K562 (cell line): ENCODE measurements around the gene MARCHF3. TPM values are rescaled to one million over a fixed set of nuclear protein-coding genes. Genes with fewer than 3 reads are reported as not detected.

Experiments
- ATAC-seq: fragments of 200-7000 bp; cut with Tn5 transposase; 3 replicates; pipeline ENCODE4 v1.9.1; 2020; ENCODE audit warnings: moderate library complexity
- BruUV-seq: library from RNA; stranded (reverse); fragments of 400-500 nt; replicated peaks from 2 replicates; lab custom pipeline; 2021; lab: Mats Ljungman, UMichigan
- CTCF ChIA-PET: fragments of 300-600 bp; formaldehyde crosslinking; extraction: SDS; loops from one replicate; lab custom pipeline; 2021; ENCODE audit warnings: low intra/inter-chr PET ratio; lab: Yijun Ruan, JAX
- POLR2A ChIA-PET: fragments of 300-600, 350-650 bp; sonication (Branson Sonifier 250); formaldehyde crosslinking; extraction: SDS; loops from one replicate; lab custom pipeline; 2021; ENCODE audit warnings: antibody characterized with exemption, inconsistent platforms; lab: Yijun Ruan, JAX
- DNase-seq, 4 experiments: peaks; one replicate each; pipeline versions ENCODE4 v3.0.0 to v3.0.0-alpha.2; 2011 to 2018; ENCODE audit warnings: low spot score in 3 of 4, mixed read lengths in 3 of 4; ENCODE audit errors: extremely low read depth in 1 of 4
- FAIRE-seq: peaks from 2 replicates; lab custom pipeline; 2011; peaks lifted over from hg19 to GRCh38; lab: Jason Lieb, UNC
- H2AFZ ChIP-seq: 2 replicates; pipeline ENCODE4 v1.6.0; 2011; ENCODE audit warnings: low read depth, low read length, control low read depth, inconsistent platforms
- H3K27ac ChIP-seq: fragments of 200-600 bp; 3 replicates; pipeline ENCODE4 v1.8.0; 2011; ENCODE audit warnings: low read depth, mild to moderate bottlenecking, control low read depth, inconsistent platforms, low read length, moderate library complexity, mixed read lengths; ENCODE audit errors: extremely low read depth
- H3K27me3 ChIP-seq, 2 experiments: fragments of 300-600 bp in 1 of 2; 2 replicates in 1 of 2; 3 replicates in 1 of 2; pipeline versions ENCODE4 v1.6.0 to v1.8.0; 2011; ENCODE audit warnings: inconsistent platforms in 2 of 2, low read length in 2 of 2, mild to moderate bottlenecking in 1 of 2, mixed read lengths in 1 of 2, moderate library complexity in 1 of 2; ENCODE audit not compliant: control insufficient read depth in 2 of 2, insufficient read depth in 2 of 2
- H3K36me3 ChIP-seq: fragments of 300-600 bp; 3 replicates; pipeline ENCODE4 v1.8.0; 2011; ENCODE audit warnings: mild to moderate bottlenecking, low read length, inconsistent platforms; ENCODE audit not compliant: control insufficient read depth, insufficient read depth
- H3K4me1 ChIP-seq, 2 experiments: fragments of 200-600 bp in 1 of 2; replicated peaks in 1 of 2; 2 replicates in 1 of 2; 3 replicates in 1 of 2; pipeline versions ENCODE4 v1.5.1 to v1.8.0; 2011; ENCODE audit warnings: inconsistent platforms in 2 of 2, low read length in 2 of 2, mild to moderate bottlenecking in 1 of 2, mixed read lengths in 1 of 2, moderate library complexity in 1 of 2; ENCODE audit not compliant: control insufficient read depth in 2 of 2, insufficient read depth in 2 of 2
- H3K4me2 ChIP-seq: 2 replicates; pipeline ENCODE4 v1.6.1; 2011; ENCODE audit warnings: low read length, control low read depth, inconsistent platforms, mixed read lengths; ENCODE audit not compliant: insufficient read depth
- H3K4me3 ChIP-seq: fragments of 200-600 bp; sonication (generic), shearing (Covaris generic); 2 replicates; pipeline ENCODE4 v1.5.1; 2016; ENCODE audit warnings: control low read depth, inconsistent platforms
- H3K79me2 ChIP-seq: fragments of 200-600 bp; 3 replicates; pipeline ENCODE4 v1.8.0; 2011; ENCODE audit warnings: low read length, inconsistent platforms; ENCODE audit not compliant: control insufficient read depth, insufficient read depth
- H3K9ac ChIP-seq, 2 experiments: 2 replicates each; pipeline versions ENCODE4 v1.6.0 to v1.6.1; 2011; ENCODE audit warnings: low read depth in 2 of 2, low read length in 2 of 2, control low read depth in 1 of 2, inconsistent platforms in 1 of 2, mild to moderate bottlenecking in 1 of 2, mixed read lengths in 1 of 2; ENCODE audit not compliant: insufficient read depth in 1 of 2
- H3K9me1 ChIP-seq: one replicate; pipeline ENCODE4 v1.6.0; 2011; ENCODE audit warnings: inconsistent platforms, mild to moderate bottlenecking, low read length, moderate library complexity; ENCODE audit not compliant: control insufficient read depth, insufficient read depth
- H3K9me3 ChIP-seq: replicated peaks from 2 replicates; pipeline ENCODE4 v1.5.1; 2011; ENCODE audit warnings: low read depth, low read length, inconsistent platforms; ENCODE audit not compliant: control insufficient read depth, insufficient read depth
- H4K20me1 ChIP-seq: replicated peaks from 2 replicates; pipeline ENCODE4 v1.6.1; 2011; ENCODE audit warnings: low read length, inconsistent platforms, mixed read lengths; ENCODE audit not compliant: control insufficient read depth, insufficient read depth
- EP400 ChIP-seq: fragments of 450-650 bp; IDR thresholded peaks from 2 replicates; pipeline ENCODE4 v1.6.1; 2017; ENCODE audit warnings: antibody characterized with exemption, mild to moderate bottlenecking, moderate library complexity
- THRAP3 ChIP-seq: fragments of 450-650 bp; IDR thresholded peaks from 2 replicates; pipeline ENCODE4 v1.6.1; 2016; ENCODE audit warnings: mild to moderate bottlenecking, inconsistent platforms, borderline replicate concordance
- ZBTB40 ChIP-seq, 2 experiments: fragments of 450-650 bp in 1 of 2; sonication (generic) in 1 of 2; formaldehyde crosslinking in 1 of 2; IDR thresholded peaks; 2 replicates each; pipeline versions ENCODE4 v1.7.1 to v1.9.0; 2016 to 2022; ENCODE audit warnings: inconsistent platforms in 1 of 2, mild to moderate bottlenecking in 1 of 2, missing genetic modification reagents in 1 of 2
- ZBTB7A ChIP-seq: IDR thresholded peaks from 2 replicates; pipeline ENCODE4 v1.6.1; 2011; ENCODE audit warnings: low read depth, mild to moderate bottlenecking, low read length, moderate library complexity, borderline replicate concordance; ENCODE audit not compliant: control insufficient read depth
- ZNF395 ChIP-seq: fragments of 200-800 bp; sonication (Bioruptor generic); IDR thresholded peaks from 2 replicates; pipeline ENCODE4 v1.6.1; 2017; ENCODE audit warnings: missing genetic modification characterization, missing compliant biosample characterization
- ZNF589 ChIP-seq: fragments of 200-800 bp; sonication (Bioruptor generic); IDR thresholded peaks from 2 replicates; pipeline ENCODE4 v1.6.1; 2016; ENCODE audit warnings: low read depth, missing genetic modification characterization, missing compliant biosample characterization
- WGBS: fragments of 100-300 bp; shearing (Covaris generic); methylation state at CpG from one replicate; pipeline ENCODE4 v1.1.6; 2016; ENCODE audit warnings: low coverage, mixed read lengths; ENCODE audit not compliant: insufficient coverage; ENCODE audit errors: missing lambda C conversion rate; 5-methylcytosine and 5-hydroxymethylcytosine counted together
- in situ Hi-C: fragments of 300-500 bp; cut with MboI; formaldehyde crosslinking; loops from 4 replicates; pipeline ENCODE4 v1.15.0; 2018; ENCODE audit warnings: inconsistent platforms, mixed read lengths
- intact Hi-C: fragments of 100-400 bp; cut with micrococcal nuclease; formaldehyde crosslinking; loops from 2 replicates; pipeline ENCODE4 v1.14.2; 2022
- polyA plus RNA-seq, 8 experiments: library from polyadenylated mRNA; depleted of rRNA in 4 of 8; stranded (reverse) in 5 of 8; unstranded in 3 of 8; fragments of >200 nt; fragmentation: Nextera tagmentation in 2 of 8; fragmentation: Illumina TruSeq in 1 of 8; extraction: Ambion mirVana in 2 of 8; extraction: Trizol in 1 of 8; gene quantifications; 2 replicates each; pipeline versions ENCODE4 v1.2.1 to v1.2.3, GENCODE V29; 2011 to 2014; ENCODE audit warnings: inconsistent platforms in 1 of 8, missing spikeins in 1 of 8
- total RNA-seq, 7 experiments: library from RNA; depleted of rRNA in 6 of 7; stranded (reverse); fragments of >200 nt in 6 of 7; fragmentation: Illumina TruSeq in 2 of 7; extraction: Trizol in 2 of 7; gene quantifications; 2 replicates each; pipeline versions ENCODE4 v1.2.1 to v1.2.3, GENCODE V29; 2011 to 2021; ENCODE audit warnings: low replicate concordance in 1 of 7

MARCHF3 gene
- total and polyA plus RNA-seq, 9 of the 15 experiments (the other 6 are each of a cell fraction or from before 2014, with no cell fraction given) = 5.6 to 37.4 (median 16.5) TPM

GRCh38 chr5:127028822-127029457 is 1.4 kb downstream of the MARCHF3 start:
- 2% methylated on average over 12 of the region's 12 CpGs for WGBS
- Histone ChIP-seq H3K27ac (peak overlapping the region; percentile 13; the same call in 2 of the 3 replicates), H3K4me2 (peak overlapping the region; percentile 78), H2AFZ (peak overlapping the region; percentile 27; the same call in 1 of the 2 replicates), H3K9ac (peak overlapping the region; percentile 85 to 89; a peak in 3 of 4 replicates), H3K79me2 (peaks cover 76% of the 10 kb centered on the region), H3K36me3 (no peaks in the 10 kb centered on the region), H4K20me1 (peaks cover 12% of the 10 kb centered on the region), H3K4me3 (peak overlapping the region; percentile 89), H3K27me3 (no peaks in the 10 kb centered on the region), H3K9me1 (no peaks in the 10 kb centered on the region), H3K4me1 (peaks cover 26 to 37% of the 10 kb centered on the region in 2 experiments), H3K9me3 (no peaks in the 10 kb centered on the region)
- peak; percentile 27 for ATAC-seq
- BruUV-seq = no TSS peak
- ChIA-PET CTCF (interaction anchor here (0.6 kb wide), 1 partner anchor 62 kb away, joined by 4 read pairs; no protein-coding TSS in a partner anchor), POLR2A (interaction anchor here (0.6 to 2.2 kb wide), 16 partner anchors 9 to 251 kb away, joined by 3 to 11 read pairs (median 4); no protein-coding TSS in a partner anchor)
- FAIRE-seq = peak; percentile 75
- DNase-seq = peak in 2 of 4 experiments; percentile 32 to 70
- intact Hi-C loops (loop anchor here (1.0 to 5.0 kb wide), 2 partner anchors 31 to 182 kb away; no protein-coding TSS in a partner anchor), in situ Hi-C loops (no loop called here)
- peak; percentile 42; the same call in 1 of the 2 replicates for TF ChIP-seq ZBTB40 (IDR thresholded peaks at IDR 0.05)
- no peak for TF ChIP-seq ZBTB40 (CRISPR knock-in tag; IDR thresholded peaks at IDR 0.05)
- peak; percentile 29; the same call in 1 of the 2 replicates for TF ChIP-seq EP400
- TF ChIP-seq ZNF395 (CRISPR knock-in tag) = peak; percentile 59; the same call in 1 of the 2 replicates
- no peak for TF ChIP-seq ZNF589 (CRISPR knock-in tag)
- peak; percentile 28; the same call in 1 of the 2 replicates for TF ChIP-seq ZBTB7A
- 0 out of 2 replicates have a peak, but pooled peaks have one; percentile 55 for TF ChIP-seq THRAP3
